Endothelial cell of umbilical vein (primary cell): ENCODE results near the gene ANO7. TPM values are rescaled to one million over a fixed set of nuclear protein-coding genes. Genes with fewer than 3 reads are reported as not detected.

ENCODE experiments used
- BruUV-seq: library from RNA; stranded (reverse); fragments of 400-500 nt; replicated peaks from 2 replicates; lab custom pipeline; 2021; lab: Mats Ljungman, UMichigan
- CTCF ChIA-PET: fragments of 300-600, 350-600 bp; sonication (Branson Sonifier 250); formaldehyde crosslinking; loops from one replicate; lab custom pipeline; 2021; ENCODE audit warnings: antibody characterized with exemption, inconsistent platforms; lab: Charles Lee
- POLR2A ChIA-PET: fragments of 300-600, 350-600 bp; sonication (Branson Sonifier 250); formaldehyde crosslinking; loops from one replicate; lab custom pipeline; 2021; ENCODE audit warnings: antibody characterized with exemption, inconsistent platforms; lab: Charles Lee
- DNase-seq: peaks from one replicate; pipeline ENCODE4 v3.0.0-alpha.2; 2011; ENCODE audit warnings: low read depth, low spot score
- FAIRE-seq: peaks from 2 replicates; lab custom pipeline; 2011; peaks lifted over from hg19 to GRCh38; lab: Jason Lieb, UNC
- H2AFZ ChIP-seq: 2 replicates; pipeline ENCODE4 v1.6.0; 2012; ENCODE audit warnings: low read depth, low read length, control low read depth, inconsistent platforms
- H3K27ac ChIP-seq: 2 replicates; pipeline ENCODE4 v1.5.1; 2011; ENCODE audit warnings: low read depth, mild to moderate bottlenecking, control low read depth, low read length, moderate library complexity; ENCODE audit not compliant: insufficient read depth
- H3K27me3 ChIP-seq, 2 experiments: 2 replicates each; pipeline versions ENCODE4 v1.6.0 to v1.6.1; 2011; ENCODE audit warnings: low read length in 2 of 2, mixed read lengths in 1 of 2; ENCODE audit not compliant: control insufficient read depth in 2 of 2, insufficient read depth in 2 of 2
- H3K36me3 ChIP-seq, 2 experiments: 2 replicates in 1 of 2; 3 replicates in 1 of 2; pipeline ENCODE4 v1.5.1; 2011; ENCODE audit warnings: low read length in 2 of 2, mild to moderate bottlenecking in 1 of 2, moderate library complexity in 1 of 2; ENCODE audit not compliant: control insufficient read depth in 2 of 2, insufficient read depth in 2 of 2; ENCODE audit errors: extremely low read depth in 1 of 2
- H3K4me1 ChIP-seq: 3 replicates; pipeline ENCODE4 v1.5.1; 2011; ENCODE audit warnings: mild to moderate bottlenecking, low read length; ENCODE audit not compliant: control insufficient read depth, insufficient read depth; ENCODE audit errors: extremely low read depth
- H3K4me2 ChIP-seq: 2 replicates; pipeline ENCODE4 v1.6.1; 2011; ENCODE audit warnings: low read length, control low read depth, mixed read lengths; ENCODE audit not compliant: insufficient read depth
- H3K4me3 ChIP-seq, 3 experiments: fragments of 200-600 bp in 1 of 3; sonication (generic), shearing (Covaris generic) in 1 of 3; replicated peaks in 1 of 3; 2 replicates each; pipeline ENCODE4 v1.5.1; 2011 to 2016; ENCODE audit warnings: control low read depth in 3 of 3, low read length in 3 of 3, mild to moderate bottlenecking in 2 of 3, inconsistent platforms in 1 of 3, low read depth in 1 of 3, moderate library complexity in 1 of 3; ENCODE audit not compliant: insufficient read depth in 1 of 3
- H3K79me2 ChIP-seq: 2 replicates; pipeline ENCODE4 v1.6.0; 2012; ENCODE audit warnings: low read length, inconsistent platforms; ENCODE audit not compliant: control insufficient read depth, insufficient read depth
- H3K9ac ChIP-seq: replicated peaks from 2 replicates; pipeline ENCODE3; 2011; ENCODE audit warnings: low read length, control low read depth; ENCODE audit not compliant: insufficient read depth; ENCODE audit errors: extremely low read depth
- H3K9me1 ChIP-seq: replicated peaks from 3 replicates; pipeline ENCODE4 v1.6.0; 2011; ENCODE audit warnings: mild to moderate bottlenecking, low read length; ENCODE audit not compliant: control insufficient read depth, insufficient read depth; ENCODE audit errors: extremely low read depth
- H3K9me3 ChIP-seq: replicated peaks from 2 replicates; pipeline ENCODE4 v1.5.1; 2012; ENCODE audit warnings: low read length, inconsistent platforms; ENCODE audit not compliant: control insufficient read depth, insufficient read depth
- H4K20me1 ChIP-seq: replicated peaks from 2 replicates; pipeline ENCODE3; 2011; ENCODE audit warnings: mild to moderate bottlenecking, low read length; ENCODE audit not compliant: control insufficient read depth, insufficient read depth; ENCODE audit errors: extremely low read depth
- CTCF ChIP-seq, 2 donors: IDR thresholded peaks; 1 replicate in 1 of 2; 2 replicates in 1 of 2; pipeline ENCODE4 v1.5.1; 2011; ENCODE audit warnings: low read length in 2 of 2, mild to moderate bottlenecking in 2 of 2, moderate library complexity in 2 of 2, control low read depth in 1 of 2, inconsistent platforms in 1 of 2, low read depth in 1 of 2; ENCODE audit not compliant: insufficient read depth in 1 of 2; ENCODE audit errors: extremely low read depth in 1 of 2
- EZH2 ChIP-seq: IDR thresholded peaks from 2 replicates; pipeline ENCODE4 v1.6.1; 2012; ENCODE audit warnings: borderline replicate concordance, low read depth, mild to moderate bottlenecking, moderate library complexity, low read length, inconsistent platforms; ENCODE audit not compliant: severe bottlenecking
- FOS ChIP-seq: IDR thresholded peaks from 2 replicates; pipeline ENCODE4 v1.6.1; 2011; ENCODE audit warnings: mild to moderate bottlenecking, low read length, moderate library complexity, borderline replicate concordance; ENCODE audit not compliant: insufficient read depth
- GATA2 ChIP-seq: IDR thresholded peaks from 2 replicates; pipeline ENCODE4 v1.7.0; 2011; ENCODE audit warnings: low read depth, mild to moderate bottlenecking, moderate library complexity, mixed read lengths, low read length; ENCODE audit not compliant: insufficient read length, insufficient read depth
- JUN ChIP-seq: IDR thresholded peaks from 2 replicates; pipeline ENCODE4 v1.6.1; 2011; ENCODE audit warnings: borderline replicate concordance, low read depth; ENCODE audit not compliant: insufficient read length, insufficient read depth
- MAX ChIP-seq: IDR thresholded peaks from 2 replicates; pipeline ENCODE4 v1.6.1; 2011; ENCODE audit not compliant: insufficient read depth, insufficient read length
- MYC ChIP-seq: IDR thresholded peaks from one replicate; pipeline ENCODE4 v1.6.1; 2011; ENCODE audit warnings: mild to moderate bottlenecking, low read depth, low read length
- POLR2A ChIP-seq: IDR thresholded peaks from 2 replicates; pipeline ENCODE4 v1.6.1; 2012; ENCODE audit warnings: low read depth, mild to moderate bottlenecking, control low read depth, low read length
- POLR2AphosphoS5 ChIP-seq: IDR thresholded peaks from 2 replicates; pipeline ENCODE4 v1.6.1; 2012; ENCODE audit warnings: low read depth, mild to moderate bottlenecking, control low read depth, low read length, moderate library complexity; ENCODE audit not compliant: insufficient read depth
- dilution Hi-C: fragments of 300-500 bp; cut with MboI; formaldehyde crosslinking; loops from one replicate; pipeline ENCODE4 v1.15.0; 2019; ENCODE audit warnings: low sequenced_read_pairs; ENCODE audit not compliant: extremely low pct_ligation_motif_present
- intact Hi-C: fragments of 100-400 bp; cut with micrococcal nuclease; formaldehyde crosslinking; loops from one replicate; pipeline ENCODE4 v1.10.0; 2022
- polyA plus RNA-seq, 4 experiments: library from polyadenylated mRNA; depleted of rRNA in 3 of 4; stranded (reverse) in 3 of 4; unstranded in 1 of 4; fragments of >200 nt; gene quantifications; 2 replicates each; pipeline versions ENCODE4 v1.2.1 to v1.2.3, GENCODE V29; 2011 to 2012; ENCODE audit warnings: missing spikeins in 1 of 4
- total RNA-seq: library from RNA; stranded (reverse); gene quantifications from 2 replicates; pipeline ENCODE4 v1.2.3, GENCODE V29; 2021

ANO7 gene
- total and polyA plus RNA-seq, 2 donors (not counting 3 experiments of a cell fraction or from before 2014, with no cell fraction given), result 0.81 to 2.5 TPM

- ChIA-PET CTCF (no interaction called here), POLR2A (no interaction called here)
- dilution Hi-C loops, result no loop called here
- Histone ChIP-seq H3K9ac (no peak overlapping the region), H3K36me3 (peaks cover 30 to 47% of the 10 kb centered on the region in 2 experiments), H3K4me1 (peaks cover 10% of the 10 kb centered on the region), H3K27ac (no peak overlapping the region), H4K20me1 (peaks cover 3% of the 10 kb centered on the region), H3K27me3 (no peaks in the 10 kb centered on the region), H3K4me2 (no peak overlapping the region), H3K9me1 (no peaks in the 10 kb centered on the region), H3K79me2 (peaks cover 61% of the 10 kb centered on the region), H3K4me3 (no peak overlapping the region), H2AFZ (no peak overlapping the region), H3K9me3 (no peaks in the 10 kb centered on the region)
- intact Hi-C loops, result no loop called here
- FAIRE-seq, result no peak
- DNase-seq, result no peak
- BruUV-seq, result no TSS peak
- no peak for TF ChIP-seq JUN
Observed at GRCh38 chr2:241265506-241265905, 77.0 kb downstream of the ANO7 start.

GRCh38 chr2:241267249-241268067, 79.0 kb downstream of the ANO7 start:
- no peaks in the 10 kb centered on the region for H3K9me1 ChIP-seq
- no peak overlapping the region for H3K9ac ChIP-seq
- intact Hi-C loops, result no loop called here
- no peaks in the 10 kb centered on the region for H3K9me3 ChIP-seq
- ChIA-PET CTCF (interaction anchor here (1.1 kb wide), 1 partner anchor 9 kb away, joined by 4 read pairs; no protein-coding TSS in a partner anchor), POLR2A (no interaction called here)
- H3K4me1 ChIP-seq, result peaks cover 20% of the 10 kb centered on the region
- H3K4me2 ChIP-seq, result no peak overlapping the region
- DNase-seq (no peak), FAIRE-seq (no peak)
- peaks cover 21 to 30% of the 10 kb centered on the region in 2 experiments for H3K36me3 ChIP-seq
- H3K27me3 ChIP-seq, result no peaks in the 10 kb centered on the region
- no peak overlapping the region for H3K27ac ChIP-seq
- no peak overlapping the region for H3K4me3 ChIP-seq
- peaks cover 9% of the 10 kb centered on the region for H4K20me1 ChIP-seq
- BruUV-seq, result no TSS peak
- dilution Hi-C loops, result no loop called here
- H2AFZ ChIP-seq, result no peak overlapping the region
- H3K79me2 ChIP-seq, result peaks cover 73% of the 10 kb centered on the region
- TF ChIP-seq JUN (no peak), MYC (no peak), POLR2AphosphoS5 (no peak), EZH2 (no peak), CTCF (IDR thresholded peaks at IDR 0.05; ENCODE audit: extremely low read depth in 1 of 2, insufficient read depth in 1 of 2, low read depth in 1 of 2, low read length in 2 of 2) (no peak), POLR2A (no peak), FOS (no peak), GATA2 (no peak), MAX (no peak)
